CD4-positive, alpha-beta T cell treated with Interleukin-17A for 4 hours (primary cell): ENCODE data around the gene POGLUT3.

Experiments used
- DNase-seq: peaks from one replicate; pipeline ENCODE4 v3.0.0-alpha.2; 2020; ENCODE audit warnings: mixed read lengths

Gene POGLUT3, protein sequence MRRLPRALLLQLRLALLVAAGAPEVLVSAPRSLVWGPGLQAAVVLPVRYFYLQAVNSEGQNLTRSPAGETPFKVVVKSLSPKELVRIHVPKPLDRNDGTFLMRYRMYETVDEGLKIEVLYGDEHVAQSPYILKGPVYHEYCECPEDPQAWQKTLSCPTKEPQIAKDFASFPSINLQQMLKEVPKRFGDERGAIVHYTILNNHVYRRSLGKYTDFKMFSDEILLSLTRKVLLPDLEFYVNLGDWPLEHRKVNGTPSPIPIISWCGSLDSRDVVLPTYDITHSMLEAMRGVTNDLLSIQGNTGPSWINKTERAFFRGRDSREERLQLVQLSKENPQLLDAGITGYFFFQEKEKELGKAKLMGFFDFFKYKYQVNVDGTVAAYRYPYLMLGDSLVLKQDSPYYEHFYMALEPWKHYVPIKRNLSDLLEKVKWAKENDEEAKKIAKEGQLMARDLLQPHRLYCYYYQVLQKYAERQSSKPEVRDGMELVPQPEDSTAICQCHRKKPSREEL

DNA sequence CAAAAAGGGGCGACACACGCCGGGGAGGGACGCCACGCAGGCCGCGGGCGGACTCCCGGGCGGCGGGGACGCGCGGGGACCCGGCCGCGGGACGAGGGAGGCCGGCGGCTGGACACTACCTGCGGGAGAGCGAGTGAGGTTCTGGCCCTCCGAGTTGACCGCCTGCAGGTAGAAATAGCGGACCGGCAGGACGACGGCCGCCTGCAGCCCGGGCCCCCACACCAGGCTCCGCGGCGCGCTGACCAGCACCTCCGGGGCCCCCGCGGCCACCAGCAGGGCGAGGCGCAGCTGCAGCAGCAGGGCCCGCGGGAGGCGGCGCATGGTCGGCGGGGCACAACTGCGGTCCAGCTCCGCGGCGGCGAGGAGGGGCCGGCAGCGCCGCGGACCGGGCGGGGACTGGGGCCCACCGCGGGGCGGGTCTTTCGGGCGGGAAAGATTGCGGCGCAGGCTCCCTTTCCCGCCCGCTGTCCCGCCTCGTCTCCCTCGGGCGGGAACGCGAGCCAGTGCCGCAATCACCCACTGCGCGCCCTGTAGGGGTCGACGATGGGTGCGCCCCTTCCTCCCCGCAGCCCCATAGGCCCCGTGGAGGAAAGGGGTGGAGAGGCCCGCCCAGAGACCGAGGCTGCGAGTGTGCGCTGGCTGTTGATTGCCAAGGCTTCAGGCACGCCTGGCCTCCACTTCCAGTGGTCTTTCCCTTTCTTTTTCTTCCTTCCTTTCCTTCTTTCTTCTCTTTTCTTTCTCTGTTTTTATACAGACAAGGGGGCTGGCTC is at the start of gene POGLUT3:
POGLUT3 (minus strand) TSS at position 339 of the 770 bp plus-strand sequence; CDS start at position 321, 18 bp downstream.
- peak; percentile 58 for DNase-seq

GRCh38 chr11:108545909-108546501 is 47.8 kb upstream of the POGLUT3 start:
- DNase-seq = no peak

GRCh38 chr11:108543316-108543964 is 45.3 kb upstream of the POGLUT3 start:
- DNase-seq = no peak

DNA sequence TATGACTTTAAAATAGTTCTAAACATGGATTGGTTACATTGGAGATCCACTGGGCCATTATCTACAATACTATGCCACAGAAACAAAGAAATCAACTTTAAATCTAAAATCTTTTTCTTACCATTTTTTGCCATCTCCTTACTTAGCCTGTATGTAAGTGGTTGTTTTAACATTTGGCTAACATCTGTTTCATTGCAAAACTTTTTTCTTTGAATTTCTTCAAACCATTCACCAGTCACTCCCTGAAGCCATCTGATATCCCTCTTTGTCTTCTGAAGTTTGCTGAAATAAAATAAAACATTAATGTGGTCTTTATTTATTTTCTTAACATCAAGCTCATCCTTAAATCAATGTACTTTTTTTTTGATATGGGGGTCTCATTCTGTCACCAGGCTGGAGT is 43.3 kb upstream of the POGLUT3 start:
- no peak for DNase-seq

DNA sequence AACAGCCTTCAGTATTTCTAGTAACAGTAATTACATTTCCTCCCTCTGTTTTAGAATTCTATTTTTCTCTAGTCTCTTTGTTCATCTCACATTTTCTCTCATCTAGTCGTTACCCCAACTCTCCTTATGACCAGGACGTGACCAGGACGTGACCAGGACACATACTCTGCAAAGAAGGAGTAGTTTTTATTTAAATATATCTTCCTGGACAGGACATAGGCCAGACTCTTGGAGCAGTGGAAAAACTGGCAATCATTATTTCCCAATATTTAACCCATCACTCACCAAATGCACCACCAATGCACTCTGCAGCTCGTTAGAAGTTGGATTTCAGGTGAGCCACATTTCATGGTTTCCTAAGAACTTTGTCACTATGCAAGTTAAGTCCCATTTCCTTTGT is 40.3 kb upstream of the POGLUT3 start:
- DNase-seq = no peak

GRCh38 chr11:108538022-108538424 is 39.8 kb upstream of the POGLUT3 start:
- no peak for DNase-seq

DNA sequence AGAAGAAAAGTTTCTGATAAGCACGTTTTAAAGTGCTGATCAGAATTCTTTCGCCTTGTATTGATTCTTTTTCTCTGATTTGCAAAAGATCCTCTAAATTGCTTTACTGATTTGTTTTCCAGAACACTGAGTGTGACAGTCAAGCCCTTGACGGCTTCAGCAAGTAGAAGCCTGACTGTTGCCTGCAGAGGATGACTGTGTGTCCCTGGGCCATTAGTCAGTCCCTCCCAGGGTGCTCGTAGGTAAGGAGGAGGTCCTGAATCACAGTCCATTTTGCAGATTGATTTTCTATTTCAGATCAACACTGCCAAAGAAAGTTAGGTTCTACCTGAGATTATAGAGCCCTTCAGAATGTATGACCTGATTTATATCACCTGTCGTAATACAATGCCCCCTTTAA is 38.6 kb upstream of the POGLUT3 start:
- no peak for DNase-seq

GRCh38 chr11:108535384-108535955 is 37.3 kb upstream of the POGLUT3 start:
- DNase-seq = no peak

GRCh38 chr11:108534274-108534882 is 36.2 kb upstream of the POGLUT3 start:
- DNase-seq = no peak

DNA sequence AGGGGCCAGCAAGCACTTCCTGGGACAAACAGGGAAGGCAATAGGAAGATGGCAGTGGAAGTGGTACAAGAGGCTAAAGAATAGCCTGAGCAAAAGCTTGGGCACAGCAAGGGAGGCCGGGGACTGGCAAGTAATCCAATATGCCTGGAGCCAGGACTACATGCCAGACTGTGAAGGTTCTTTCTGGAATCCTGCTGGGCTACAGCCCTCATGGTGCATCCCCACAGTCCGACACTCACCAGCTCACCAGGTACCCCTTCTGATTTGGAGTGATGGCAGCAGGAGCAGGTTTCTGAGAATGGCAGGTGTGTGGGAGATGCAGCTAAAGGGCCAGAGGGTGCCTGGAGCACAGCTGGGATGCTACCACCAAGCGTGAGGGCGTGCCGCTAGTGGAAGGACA is 32.2 kb upstream of the POGLUT3 start:
- DNase-seq = no peak

DNA sequence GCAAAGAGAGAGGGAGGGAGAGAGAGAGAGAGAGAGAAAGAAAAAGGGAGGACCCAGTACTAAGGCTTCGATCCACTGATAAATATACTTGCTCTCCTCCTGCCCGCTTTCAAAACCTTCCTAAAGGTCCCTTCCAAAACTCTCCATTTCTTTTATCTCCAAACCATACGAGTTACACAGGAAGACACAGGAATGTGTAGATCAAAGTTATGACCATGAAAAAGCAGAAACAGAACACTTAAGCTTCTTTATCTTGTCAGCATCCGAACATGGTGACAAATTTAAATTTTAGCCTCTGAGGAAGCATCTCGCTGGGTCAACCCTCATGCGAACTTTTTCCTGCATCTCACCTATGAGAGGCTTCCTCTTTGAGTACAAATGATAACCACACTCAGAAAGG is 29.2 kb upstream of the POGLUT3 start:
- no peak for DNase-seq

DNA sequence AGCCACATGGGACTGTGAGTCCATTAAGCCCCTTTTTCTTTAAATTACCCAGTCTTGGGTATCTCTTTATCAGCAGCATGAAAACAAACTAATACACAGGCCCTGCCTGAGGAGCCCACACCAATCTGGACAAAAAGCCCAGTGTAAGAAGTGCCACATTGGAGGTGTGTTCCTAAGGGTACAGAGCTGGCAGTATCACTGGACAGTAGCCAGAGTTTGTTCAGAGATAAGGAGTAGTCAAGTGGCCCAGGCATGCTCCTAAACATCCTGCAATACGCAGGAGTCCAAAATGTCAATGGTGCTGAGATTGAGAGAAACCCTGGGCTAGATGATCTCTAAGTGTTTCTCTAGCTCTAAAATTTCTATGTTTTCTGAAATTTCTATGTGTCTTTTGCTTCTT is 27.0 kb upstream of the POGLUT3 start:
- no peak for DNase-seq

DNA sequence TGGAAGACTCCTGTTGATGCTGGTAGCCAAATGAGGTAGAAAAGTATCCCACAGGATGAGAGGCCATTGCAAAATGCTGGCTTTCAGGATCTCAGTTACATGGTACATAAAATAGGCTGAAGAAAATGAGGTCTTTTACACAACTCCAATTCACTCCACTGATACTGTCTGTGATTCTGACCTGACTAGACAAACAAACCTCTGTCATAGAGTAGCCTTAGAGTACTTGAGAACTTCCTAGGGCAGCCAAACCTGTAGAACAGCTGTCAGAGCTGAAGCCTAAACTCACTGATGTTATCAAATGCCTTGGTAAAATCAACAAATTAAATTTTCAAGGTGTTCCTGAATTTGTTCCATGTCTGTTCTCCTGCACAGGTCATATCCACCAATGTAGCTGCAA is 26.2 kb upstream of the POGLUT3 start:
- DNase-seq = no peak

DNA sequence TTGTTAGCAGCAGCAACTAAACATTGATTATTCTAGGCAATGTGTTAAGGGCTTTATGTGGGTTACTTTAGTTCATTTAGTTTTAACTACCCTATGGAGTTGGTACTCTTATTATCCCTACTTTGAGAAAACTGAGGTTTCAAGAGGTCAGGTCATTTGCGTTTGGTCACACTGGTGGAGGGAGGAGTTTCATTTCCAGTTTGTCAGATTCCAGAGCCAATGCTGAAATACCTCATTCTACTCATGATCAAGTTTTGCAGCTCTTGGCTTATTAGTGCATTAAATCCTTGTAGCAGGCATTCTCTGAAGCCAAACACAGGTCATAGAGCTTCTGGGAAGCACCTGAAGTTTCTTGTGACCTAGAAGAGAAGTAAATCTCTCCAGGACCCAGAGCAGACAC is 24.1 kb upstream of the POGLUT3 start:
- DNase-seq = no peak

DNA sequence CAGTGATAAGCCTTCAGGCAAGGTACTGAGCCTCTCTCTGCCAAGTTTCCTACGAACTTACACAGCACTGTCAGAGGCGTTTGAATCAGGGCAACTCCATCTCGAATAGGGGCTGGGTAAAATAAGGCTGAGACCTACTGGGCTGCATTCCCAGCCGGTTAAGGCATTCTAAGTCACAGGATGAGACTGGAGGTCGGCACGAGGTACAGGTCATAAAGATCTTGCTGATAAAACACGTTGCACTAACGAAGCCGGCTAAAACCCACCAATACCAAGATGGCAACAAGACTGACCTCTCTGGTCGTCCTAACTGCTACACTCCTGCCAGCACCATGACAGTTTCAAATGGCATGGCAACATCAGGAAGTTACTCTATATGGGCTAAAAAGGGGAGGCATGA is 20.4 kb upstream of the POGLUT3 start:
- DNase-seq = no peak

DNA sequence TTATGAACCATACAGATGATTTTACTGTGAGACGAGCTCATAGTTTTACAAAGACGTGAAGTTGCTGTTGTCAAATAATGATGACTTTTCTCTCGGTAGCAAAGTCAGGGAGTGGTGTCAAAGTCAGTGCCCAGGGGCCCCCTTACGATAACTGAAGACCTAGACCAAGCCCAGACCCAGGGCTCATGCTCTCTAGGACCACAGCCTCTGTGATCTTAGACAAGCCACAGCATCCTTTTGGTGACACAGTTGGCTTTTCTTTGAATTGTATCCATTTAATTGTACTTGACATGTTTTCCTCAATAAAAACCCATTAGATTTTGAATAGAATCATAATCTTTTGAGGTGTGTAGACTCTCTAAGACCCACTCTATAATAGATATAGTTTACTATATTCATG is 17.9 kb upstream of the POGLUT3 start:
- DNase-seq = no peak

- no peak for DNase-seq
Measured at GRCh38 chr11:108512708-108513107, 14.5 kb upstream of the POGLUT3 start.

- no peak for DNase-seq
Measured at GRCh38 chr11:108511851-108512474, 13.8 kb upstream of the POGLUT3 start.

DNA sequence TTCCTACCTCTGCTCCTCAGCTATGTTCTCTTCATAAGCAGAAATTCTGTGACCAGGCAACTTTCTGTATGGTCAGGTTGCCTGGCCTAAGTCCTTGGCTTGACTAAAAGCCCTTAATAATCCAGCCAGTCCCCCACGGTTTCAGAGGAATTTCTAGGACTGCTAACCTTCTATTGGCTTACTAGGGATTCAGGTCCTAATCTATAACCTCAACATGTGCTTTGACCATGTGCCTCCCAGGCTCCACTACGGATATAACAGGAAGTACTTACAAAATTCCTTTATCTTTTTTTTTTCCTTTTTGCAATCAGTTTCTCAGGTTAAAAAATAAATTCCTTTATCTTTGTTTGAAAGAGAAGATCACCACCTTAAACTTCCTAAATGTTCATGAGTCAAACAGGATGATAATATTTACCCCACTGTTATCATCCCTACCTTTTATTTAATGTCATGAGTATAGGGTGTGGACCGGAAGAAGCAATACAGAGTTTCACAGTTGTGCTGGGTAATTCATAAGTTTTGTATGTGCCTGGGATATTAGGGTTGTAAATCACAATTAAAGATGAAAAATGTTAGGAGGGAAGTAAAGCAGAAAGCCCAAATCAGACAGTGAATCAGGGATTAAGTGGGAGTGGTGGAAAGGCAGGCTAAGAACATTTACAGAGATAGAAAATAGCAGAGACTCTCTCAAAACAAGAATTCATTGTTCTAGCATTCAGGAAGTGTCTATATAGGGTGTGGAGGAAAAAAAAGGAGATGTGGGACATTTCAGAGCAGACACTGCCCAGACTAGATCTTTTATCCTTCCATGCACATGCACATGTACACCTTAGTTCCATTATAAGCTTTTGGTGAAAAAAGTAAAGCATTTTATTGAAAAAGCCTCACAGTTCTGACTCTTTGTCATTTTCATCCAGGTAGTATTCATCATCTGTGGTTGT is 10.7 kb upstream of the POGLUT3 start:
- DNase-seq = no peak

GRCh38 chr11:108501396-108501795 is 3.2 kb upstream of the POGLUT3 start:
- DNase-seq = no peak

DNA sequence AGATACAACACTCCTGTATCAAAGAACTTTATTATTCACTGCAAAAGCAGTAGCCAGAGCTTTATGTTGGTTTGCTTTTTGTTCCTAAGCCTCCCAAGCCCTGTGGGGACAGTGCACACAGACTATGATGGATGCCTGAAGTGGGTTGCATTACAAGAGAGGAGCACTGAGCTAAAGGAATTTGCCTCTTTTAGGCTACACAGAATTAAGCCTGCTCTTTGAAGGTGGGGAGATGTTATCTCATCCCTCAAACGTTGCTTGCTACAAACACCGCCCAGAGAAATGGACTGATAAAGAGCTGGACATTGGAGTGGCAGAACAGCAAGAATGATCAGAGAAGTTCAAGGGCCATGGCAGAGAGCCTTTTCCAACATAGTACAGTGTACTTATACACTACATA is 2.5 kb upstream of the POGLUT3 start:
- no peak for DNase-seq
